Stomach (tissue), 9 donors: ENCODE results near the gene BCAS3. TPM values are rescaled to one million over a fixed set of nuclear protein-coding genes. Genes with fewer than 3 reads are reported as not detected.

Experiments used
- DNase-seq, 2 donors: peaks; one replicate each; pipeline versions ENCODE4 v3.0.0 to v3.0.0-alpha.2; 2013 to 2019
- H3K27ac ChIP-seq, 5 donors: fragments of 200-600 bp in 4 of 5; sonication (generic) in 4 of 5; one replicate each; pipeline ENCODE4 v1.5.1; 2013 to 2019; ENCODE audit warnings: mild to moderate bottlenecking in 1 of 5, moderate library complexity in 1 of 5
- H3K27me3 ChIP-seq, 3 donors: fragments of 200-600 bp; sonication (generic); one replicate each; pipeline ENCODE4 v1.5.1; 2017 to 2019; ENCODE audit warnings: mixed run types in 1 of 3
- H3K36me3 ChIP-seq, 4 donors: fragments of 200-600 bp; sonication (generic); 1 replicate in 3 of 4; 2 replicates in 1 of 4; pipeline ENCODE4 v1.5.1; 2016 to 2019
- H3K4me1 ChIP-seq, 4 donors: fragments of 200-600 bp; sonication (generic); one replicate each; pipeline ENCODE4 v1.5.1; 2016 to 2019
- H3K4me3 ChIP-seq, 4 donors: fragments of 200-600 bp; sonication (generic) in 3 of 4; one replicate each; pipeline ENCODE4 v1.5.1; 2016 to 2019; ENCODE audit warnings: mild to moderate bottlenecking in 1 of 4
- H3K9me3 ChIP-seq, 4 donors: fragments of 200-600 bp; sonication (generic); one replicate each; pipeline ENCODE4 v1.5.1; 2016 to 2019
- CTCF ChIP-seq, 7 experiments: fragments of 450-650 bp in 4 of 7; fragments of 200-600 bp in 3 of 7; sonication (generic) in 3 of 7; IDR thresholded peaks; one replicate each; pipeline ENCODE4 v1.5.1; 2016 to 2019; ENCODE audit warnings: antibody characterized with exemption in 7 of 7, control low read depth in 2 of 7, mild to moderate bottlenecking in 1 of 7
- EP300 ChIP-seq: sonication (generic); formaldehyde crosslinking; IDR thresholded peaks from one replicate; pipeline ENCODE4 v1.6.1; 2017; ENCODE audit warnings: antibody characterized with exemption
- POLR2A ChIP-seq, 4 donors: fragments of 450-650 bp; IDR thresholded peaks; one replicate each; pipeline ENCODE4 v1.6.1; 2016; ENCODE audit warnings: antibody characterized with exemption in 4 of 4, control low read depth in 2 of 4, mild to moderate bottlenecking in 1 of 4, moderate library complexity in 1 of 4
- POLR2AphosphoS5 ChIP-seq, 3 donors: sonication (generic); formaldehyde crosslinking; IDR thresholded peaks; one replicate each; pipeline ENCODE4 v1.6.1; 2016; ENCODE audit warnings: antibody characterized with exemption in 3 of 3
- WGBS, 5 donors: extraction: QIAGEN DNeasy Blood & Tissue Kit in 3 of 5; methylation state at CpG; one replicate each; pipeline versions ENCODE4 v1.1.5 to v1.1.7; 2013 to 2018; 5-methylcytosine and 5-hydroxymethylcytosine counted together
- intact Hi-C: fragments of 100-400 bp; cut with DNase I; formaldehyde crosslinking; loops from one replicate; pipeline ENCODE4 v1.15.1; 2023; ENCODE audit warnings: low total_unique reads
- polyA plus RNA-seq, 3 donors: library from polyadenylated mRNA; stranded (reverse); fragments of 200-250 nt; gene quantifications; one replicate each; pipeline ENCODE4 v1.2.3, GENCODE V29; 2013
- total RNA-seq, 5 donors: library from RNA; depleted of rRNA; stranded (reverse); fragments of >200 nt; gene quantifications; one replicate each; pipeline versions ENCODE4 v1.1.0 to v1.2.3, GENCODE V29; 2014 to 2016
- donor health status: healthy with polysubstance abuse.
- donor health status: Bipolar disorder and iron deficiency.
- donor health status: healthy.

Gene BCAS3
- total and polyA plus RNA-seq, 8 donors, result 4.9 to 150 (median 25.3) TPM

- DNase-seq, result no peak
- Histone ChIP-seq H3K27me3 (no peaks in the 10 kb centered on the region), H3K9me3 (no peaks in the 10 kb centered on the region), H3K4me3 (no peak overlapping the region), H3K4me1 (peaks cover 0 to 18% (median 7%) of the 10 kb centered on the region in 4 donors), H3K36me3 (no peaks in the 10 kb centered on the region), H3K27ac (no peak overlapping the region)
- WGBS, 5 donors, result 94 to 100% (median 94%) methylated on average over 1 of the region's 1 CpG
- TF ChIP-seq CTCF (IDR thresholded peaks at IDR 0.05), result no peak
- TF ChIP-seq EP300, result no peak
- TF ChIP-seq POLR2A (IDR thresholded peaks at IDR 0.05), result no peak
- TF ChIP-seq POLR2AphosphoS5 (IDR thresholded peaks at IDR 0.05), result no peak
- intact Hi-C loops, result no loop called here
Observed at GRCh38 chr17:61152898-61153297, 475.2 kb downstream of the BCAS3 start.

- no peak overlapping the region for H3K4me3 ChIP-seq
- no peak for DNase-seq
- intact Hi-C loops, result no loop called here
- 75 to 85% (median 83%) methylated on average over 4 of the region's 4 CpGs for WGBS, 5 donors
- H3K4me1 ChIP-seq, result peaks cover 0 to 25% (median 9%) of the 10 kb centered on the region in 4 donors
- TF ChIP-seq CTCF (IDR thresholded peaks at IDR 0.05) (no peak), POLR2A (IDR thresholded peaks at IDR 0.05) (no peak), POLR2AphosphoS5 (IDR thresholded peaks at IDR 0.05) (no peak), EP300 (no peak)
- H3K36me3 ChIP-seq, result no peaks in the 10 kb centered on the region
- H3K27ac ChIP-seq, result no peak overlapping the region
- no peaks in the 10 kb centered on the region for H3K27me3 ChIP-seq
- H3K9me3 ChIP-seq, result no peaks in the 10 kb centered on the region
Observed at GRCh38 chr17:61155590-61156237, 478.1 kb downstream of the BCAS3 start.

- H3K27ac ChIP-seq, result peak overlapping the region in 3 of 5 donors; percentile 16 to 35 (median 25)
- no peak for TF ChIP-seq CTCF (IDR thresholded peaks at IDR 0.05)
- peak in 1 of 3 donors; percentile 15 for TF ChIP-seq POLR2AphosphoS5 (IDR thresholded peaks at IDR 0.05)
- 15 to 39% (median 24%) methylated on average over 7 of the region's 7 CpGs for WGBS, 5 donors
- no peaks in the 10 kb centered on the region for H3K9me3 ChIP-seq
- H3K36me3 ChIP-seq, result no peaks in the 10 kb centered on the region
- H3K27me3 ChIP-seq, result no peaks in the 10 kb centered on the region
- intact Hi-C loops, result no loop called here
- DNase-seq, result peak in 1 of 2 donors; percentile 60
- H3K4me3 ChIP-seq, result peak overlapping the region in 2 of 4 donors; percentile 1 to 11
- H3K4me1 ChIP-seq, result peaks cover 0 to 25% (median 9%) of the 10 kb centered on the region in 4 donors
Observed at GRCh38 chr17:61157246-61157886, 479.7 kb downstream of the BCAS3 start.

GRCh38 chr17:61158376-61158775 lies 480.7 kb downstream of the BCAS3 start:
- Histone ChIP-seq H3K4me3 (no peak overlapping the region), H3K27ac (no peak overlapping the region), H3K27me3 (no peaks in the 10 kb centered on the region), H3K36me3 (no peaks in the 10 kb centered on the region), H3K4me1 (peaks cover 0 to 25% (median 9%) of the 10 kb centered on the region in 4 donors), H3K9me3 (no peaks in the 10 kb centered on the region)
- 51 to 75% (median 52%) methylated on average over 3 of the region's 3 CpGs for WGBS, 5 donors
- intact Hi-C loops, result no loop called here
- TF ChIP-seq POLR2AphosphoS5 (IDR thresholded peaks at IDR 0.05), result no peak
- TF ChIP-seq EP300, result no peak
- no peak for TF ChIP-seq POLR2A (IDR thresholded peaks at IDR 0.05)
- no peak for TF ChIP-seq CTCF (IDR thresholded peaks at IDR 0.05)
- DNase-seq, result no peak
